Activated T-cell treated with anti-CD3 and anti-CD28 coated beads, Interleukin-2, amount 50 U/mL, for 4 hours (primary cell): Measurements from ENCODE around the gene ABT1. TPM values are rescaled to one million over a fixed set of nuclear protein-coding genes. Genes with fewer than 3 reads are reported as not detected.

Source experiments
- ATAC-seq, 2 donors: fragments of 200-7000 bp; cut with Tn5 transposase; one replicate each; pipeline ENCODE4 v1.10.0; 2021
- DNase-seq: peaks from one replicate; pipeline ENCODE4 v3.0.0-alpha.2; 2020
- H3K27me3 Mint-ChIP-seq: one replicate; pipeline ENCODE4 v1.8.0; 2021; ENCODE audit warnings: low read depth, mixed read lengths
- H3K36me3 Mint-ChIP-seq: one replicate; pipeline ENCODE4 v1.8.0; 2022; ENCODE audit warnings: mixed read lengths; ENCODE audit not compliant: insufficient read depth
- H3K4me1 Mint-ChIP-seq: one replicate; pipeline ENCODE4 v1.8.0; 2021; ENCODE audit warnings: low read depth, mixed read lengths
- H3K4me3 Mint-ChIP-seq: one replicate; pipeline ENCODE4 v1.8.0; 2021; ENCODE audit warnings: mild to moderate bottlenecking, moderate library complexity, mixed read lengths
- H3K9me3 Mint-ChIP-seq: one replicate; pipeline ENCODE4 v1.8.0; 2021; ENCODE audit warnings: mixed read lengths
- total RNA-seq, 3 donors: library from RNA; stranded (reverse); gene quantifications; one replicate each; pipeline ENCODE4 v1.2.1, GENCODE V29; 2021

The ABT1 gene
- total RNA-seq, 3 donors from 2014 or later, result 49.2 to 51.1 (median 49.5) TPM

GRCh38 chr6:26607434-26608230 lies 10.9 kb downstream of the ABT1 start:
- H3K27me3 Mint-ChIP-seq, result peaks cover under 1% of the 10 kb centered on the region
- H3K36me3 Mint-ChIP-seq, result no peaks in the 10 kb centered on the region
- ATAC-seq, result peak; percentile 90 to 94
- H3K4me1 Mint-ChIP-seq, result peaks cover 18% of the 10 kb centered on the region
- no peaks in the 10 kb centered on the region for H3K9me3 Mint-ChIP-seq
- H3K4me3 Mint-ChIP-seq, result peak overlapping the region; percentile 54
- peak; percentile 40 for DNase-seq

- peaks cover 11% of the 10 kb centered on the region for H3K27me3 Mint-ChIP-seq
- no peak for ATAC-seq
- no peaks in the 10 kb centered on the region for H3K9me3 Mint-ChIP-seq
These were observed 12.7 kb downstream of the ABT1 start for GRCh38 chr6:26609463-26609862.

GRCh38 chr6:26611599-26611998 lies 14.8 kb downstream of the ABT1 start:
- Mint-ChIP-seq H3K36me3 (no peaks in the 10 kb centered on the region), H3K27me3 (peaks cover 21% of the 10 kb centered on the region), H3K4me3 (no peak overlapping the region), H3K9me3 (no peaks in the 10 kb centered on the region), H3K4me1 (peaks cover 15% of the 10 kb centered on the region)
- ATAC-seq (no peak), DNase-seq (no peak)

More at GRCh38 chr6:26609463-26609862, 12.7 kb downstream of the ABT1 start:
- Mint-ChIP-seq H3K36me3 (no peaks in the 10 kb centered on the region), H3K4me3 (no peak overlapping the region), H3K4me1 (peaks cover 13% of the 10 kb centered on the region)
- no peak for DNase-seq

- H3K4me1 Mint-ChIP-seq, result peaks cover 8% of the 10 kb centered on the region
- H3K9me3 Mint-ChIP-seq, result no peaks in the 10 kb centered on the region
- H3K27me3 Mint-ChIP-seq, result peaks cover 21% of the 10 kb centered on the region
- DNase-seq, result no peak
- ATAC-seq, result no peak
- no peaks in the 10 kb centered on the region for H3K36me3 Mint-ChIP-seq
- no peak overlapping the region for H3K4me3 Mint-ChIP-seq
These were observed 16.4 kb downstream of the ABT1 start for GRCh38 chr6:26613201-26613600.

- DNase-seq, result peak; percentile 17
- peak; percentile 46 to 67 for ATAC-seq
- H3K27me3 Mint-ChIP-seq, result peaks cover 21% of the 10 kb centered on the region
- peaks cover 8% of the 10 kb centered on the region for H3K4me1 Mint-ChIP-seq
- H3K9me3 Mint-ChIP-seq, result no peaks in the 10 kb centered on the region
- H3K4me3 Mint-ChIP-seq, result peak overlapping the region; percentile 63
- no peaks in the 10 kb centered on the region for H3K36me3 Mint-ChIP-seq
These were observed 17.2 kb downstream of the ABT1 start for GRCh38 chr6:26613689-26614683.

- peaks cover 2% of the 10 kb centered on the region for H3K27me3 Mint-ChIP-seq
- no peaks in the 10 kb centered on the region for H3K4me1 Mint-ChIP-seq
- no peak overlapping the region for H3K4me3 Mint-ChIP-seq
- DNase-seq (no peak), ATAC-seq (no peak)
- peaks cover 1% of the 10 kb centered on the region for H3K36me3 Mint-ChIP-seq
- peaks cover 13% of the 10 kb centered on the region for H3K9me3 Mint-ChIP-seq
These were observed 26.6 kb downstream of the ABT1 start for GRCh38 chr6:26623339-26623859.

GRCh38 chr6:26624557-26624956 lies 27.8 kb downstream of the ABT1 start:
- Mint-ChIP-seq H3K9me3 (peaks cover 15% of the 10 kb centered on the region), H3K36me3 (peaks cover 1% of the 10 kb centered on the region), H3K4me1 (no peaks in the 10 kb centered on the region), H3K4me3 (no peak overlapping the region), H3K27me3 (peaks cover 2% of the 10 kb centered on the region)
- ATAC-seq, result no peak
- DNase-seq, result no peak

- Mint-ChIP-seq H3K9me3 (peaks cover 15% of the 10 kb centered on the region), H3K27me3 (peaks cover 2% of the 10 kb centered on the region), H3K4me3 (no peak overlapping the region), H3K4me1 (no peaks in the 10 kb centered on the region), H3K36me3 (peaks cover 2% of the 10 kb centered on the region)
- DNase-seq (no peak), ATAC-seq (no peak)
These were observed 31.1 kb downstream of the ABT1 start for GRCh38 chr6:26627843-26628242.

GRCh38 chr6:26629359-26629758 lies 32.6 kb downstream of the ABT1 start:
- Mint-ChIP-seq H3K27me3 (peaks cover 2% of the 10 kb centered on the region), H3K36me3 (peaks cover 8% of the 10 kb centered on the region), H3K9me3 (peaks cover 14% of the 10 kb centered on the region), H3K4me3 (no peak overlapping the region), H3K4me1 (no peaks in the 10 kb centered on the region)
- ATAC-seq, result no peak
- no peak for DNase-seq

- Mint-ChIP-seq H3K4me1 (peaks cover 3% of the 10 kb centered on the region), H3K4me3 (no peak overlapping the region), H3K27me3 (no peaks in the 10 kb centered on the region), H3K9me3 (peaks cover 46% of the 10 kb centered on the region), H3K36me3 (peaks cover 66% of the 10 kb centered on the region)
- no peak for DNase-seq
- ATAC-seq, result no peak
These were observed 44.1 kb downstream of the ABT1 start for GRCh38 chr6:26640806-26641205.

- no peak for ATAC-seq
- H3K4me3 Mint-ChIP-seq, result no peak overlapping the region
- peaks cover 42% of the 10 kb centered on the region for H3K9me3 Mint-ChIP-seq
- H3K36me3 Mint-ChIP-seq, result peaks cover 63% of the 10 kb centered on the region
- H3K4me1 Mint-ChIP-seq, result peaks cover 3% of the 10 kb centered on the region
- no peaks in the 10 kb centered on the region for H3K27me3 Mint-ChIP-seq
- no peak for DNase-seq
These were observed 49.3 kb downstream of the ABT1 start for GRCh38 chr6:26646074-26646473.

Other genes with a start within 250 kb of the ABT1 start
- gene BTN3A2, start 231.8 kb upstream of the ABT1 start, total RNA-seq, result 10 to 100 TPM; 24.9 to 41.2 (median 31.0) TPM
- gene BTN2A2, start 213.8 kb upstream of the ABT1 start, total RNA-seq, result 10 to 100 TPM in 1 of 3 donors, 1 to 10 TPM in 2; 9.0 to 10.3 (median 9.0) TPM
- 10 to 100 TPM in 2 of 3 donors, 1 to 10 TPM in 1; 9.1 to 11.9 (median 10.8) TPM for gene BTN3A1, start 194.7 kb upstream of the ABT1 start, total RNA-seq
- gene BTN3A3, start 156.4 kb upstream of the ABT1 start, total RNA-seq, result 10 to 100 TPM; 11.5 to 13.9 (median 11.8) TPM
- gene BTN2A1, start 139.0 kb upstream of the ABT1 start, total RNA-seq, result 10 to 100 TPM; 12.1 to 15.9 (median 12.5) TPM
- gene BTN1A1, start 96.7 kb upstream of the ABT1 start, total RNA-seq, result under 1 TPM in 1 of 3 donors, not detected in 2; 0.10 TPM
- gene HMGN4, start 58.6 kb upstream of the ABT1 start, total RNA-seq, result 10 to 100 TPM; 63.4 to 73.4 (median 72.0) TPM
- 1 to 10 TPM; 5.9 to 8.6 (median 8.2) TPM for gene ZNF322, start 62.8 kb downstream of the ABT1 start, total RNA-seq